ENCODE measurements around the gene NUP210. TPM values are rescaled to one million over a fixed set of nuclear protein-coding genes. Genes with fewer than 3 reads are reported as not detected.

NUP210 gene
- total RNA-seq, 4 donors from 2014 or later = 1.7 to 3.6 (median 2.7) TPM

DNA sequence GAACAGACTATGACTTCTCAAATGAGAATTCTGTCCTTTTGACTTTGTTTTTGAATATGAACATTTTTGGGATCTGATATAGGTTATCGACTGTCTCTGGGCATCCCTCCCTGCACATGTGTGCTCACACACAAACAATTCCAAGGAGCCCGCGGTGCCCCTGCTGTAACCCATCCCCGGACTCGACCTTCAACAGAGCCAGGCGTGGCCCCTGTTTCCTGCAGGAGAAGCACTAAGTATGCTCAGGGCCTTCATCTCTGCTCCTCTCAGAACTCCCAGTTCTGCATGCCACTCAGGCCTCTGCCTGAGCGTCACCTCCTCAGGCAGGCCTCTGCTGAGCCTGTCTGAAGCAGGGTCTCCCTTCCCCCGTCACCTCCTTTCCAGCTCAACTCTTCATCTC lies 57.6 kb downstream of the NUP210 start:
- TF ChIP-seq, protein P1, sequence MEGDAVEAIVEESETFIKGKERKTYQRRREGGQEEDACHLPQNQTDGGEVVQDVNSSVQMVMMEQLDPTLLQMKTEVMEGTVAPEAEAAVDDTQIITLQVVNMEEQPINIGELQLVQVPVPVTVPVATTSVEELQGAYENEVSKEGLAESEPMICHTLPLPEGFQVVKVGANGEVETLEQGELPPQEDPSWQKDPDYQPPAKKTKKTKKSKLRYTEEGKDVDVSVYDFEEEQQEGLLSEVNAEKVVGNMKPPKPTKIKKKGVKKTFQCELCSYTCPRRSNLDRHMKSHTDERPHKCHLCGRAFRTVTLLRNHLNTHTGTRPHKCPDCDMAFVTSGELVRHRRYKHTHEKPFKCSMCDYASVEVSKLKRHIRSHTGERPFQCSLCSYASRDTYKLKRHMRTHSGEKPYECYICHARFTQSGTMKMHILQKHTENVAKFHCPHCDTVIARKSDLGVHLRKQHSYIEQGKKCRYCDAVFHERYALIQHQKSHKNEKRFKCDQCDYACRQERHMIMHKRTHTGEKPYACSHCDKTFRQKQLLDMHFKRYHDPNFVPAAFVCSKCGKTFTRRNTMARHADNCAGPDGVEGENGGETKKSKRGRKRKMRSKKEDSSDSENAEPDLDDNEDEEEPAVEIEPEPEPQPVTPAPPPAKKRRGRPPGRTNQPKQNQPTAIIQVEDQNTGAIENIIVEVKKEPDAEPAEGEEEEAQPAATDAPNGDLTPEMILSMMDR (IDR thresholded peaks at IDR 0.05 in 4 of 5, conservative IDR thresholded peaks at IDR 0.05 in 1 of 5) = no peak
- TF ChIP-seq POLR2A (IDR thresholded peaks at IDR 0.05) = no peak
- ATAC-seq (no peak), DNase-seq (no peak)
- in situ Hi-C loops (cut with MboI; ENCODE audit: low sequenced_read_pairs in 4 of 4) (no loop called here), intact Hi-C loops (cut with DNase I; ENCODE audit: low total_unique reads) (no loop called here)
- H3K4me3 ChIP-seq = no peak overlapping the region
- H3K9me3 ChIP-seq = no peaks in the 10 kb centered on the region
- H3K4me1 ChIP-seq = no peaks in the 10 kb centered on the region
- H3K27me3 ChIP-seq = no peaks in the 10 kb centered on the region
- H3K36me3 ChIP-seq = peaks cover 0 to 12% of the 10 kb centered on the region in 2 donors
- H3K27ac ChIP-seq = no peak overlapping the region

DNA sequence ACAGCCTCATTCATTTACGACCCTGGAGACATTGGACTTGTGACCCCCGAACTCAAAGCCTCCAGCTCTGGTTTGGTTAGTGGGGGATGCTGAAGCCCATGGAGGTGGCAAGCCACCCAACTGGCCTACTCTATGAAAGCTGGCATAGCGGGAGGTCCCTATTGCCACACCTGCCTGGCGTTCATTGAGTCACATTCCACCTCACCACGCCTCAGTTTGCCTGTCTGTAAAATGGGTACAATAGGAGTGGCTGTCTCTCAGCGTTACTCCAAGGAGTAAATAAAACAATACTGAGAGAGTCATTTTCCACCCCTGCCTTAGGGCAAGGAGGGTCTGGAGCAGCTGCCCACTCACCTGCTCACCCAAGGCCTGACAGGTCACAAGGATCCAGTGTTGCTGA lies 60.2 kb downstream of the NUP210 start:
- no peak for ATAC-seq
- no peaks in the 10 kb centered on the region for H3K9me3 ChIP-seq
- H3K27ac ChIP-seq = no peak overlapping the region
- DNase-seq = no peak
- TF ChIP-seq POLR2A (IDR thresholded peaks at IDR 0.05) = no peak
- TF ChIP-seq, protein P1 (IDR thresholded peaks at IDR 0.05 in 4 of 5, conservative IDR thresholded peaks at IDR 0.05 in 1 of 5) = no peak
- intact Hi-C loops (cut with DNase I; ENCODE audit: low total_unique reads) = no loop called here
- no peaks in the 10 kb centered on the region for H3K4me1 ChIP-seq
- in situ Hi-C loops (cut with MboI; ENCODE audit: low sequenced_read_pairs in 4 of 4) = no loop called here
- peaks cover 0 to 15% of the 10 kb centered on the region in 2 donors for H3K36me3 ChIP-seq
- H3K27me3 ChIP-seq = no peaks in the 10 kb centered on the region
- no peak overlapping the region for H3K4me3 ChIP-seq

DNA sequence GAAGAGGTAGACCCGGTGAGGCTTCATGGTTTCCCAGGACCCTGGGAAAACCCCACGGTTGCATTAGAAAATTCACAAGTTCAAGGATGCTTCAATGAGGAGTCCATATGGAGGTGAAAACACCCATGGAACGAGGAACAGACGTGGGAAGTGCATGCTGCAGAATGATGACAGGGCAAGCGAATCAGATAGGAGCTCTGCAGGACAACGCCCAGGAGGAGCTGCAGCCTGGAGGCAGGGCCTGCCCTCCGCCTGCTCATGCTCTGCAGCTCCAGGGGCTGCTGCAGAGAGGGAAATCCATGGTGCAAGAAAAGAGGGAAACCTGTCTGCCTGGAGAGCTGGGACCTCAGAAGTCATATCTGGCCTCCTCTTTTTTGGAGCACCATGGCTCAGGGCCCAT lies 61.5 kb downstream of the NUP210 start:
- in situ Hi-C loops (cut with MboI; ENCODE audit: low sequenced_read_pairs in 4 of 4) = no loop called here
- no peak overlapping the region for H3K27ac ChIP-seq
- no peak overlapping the region for H3K4me3 ChIP-seq
- H3K27me3 ChIP-seq = no peaks in the 10 kb centered on the region
- no peaks in the 10 kb centered on the region for H3K4me1 ChIP-seq
- ATAC-seq (no peak), DNase-seq (no peak)
- intact Hi-C loops (cut with DNase I; ENCODE audit: low total_unique reads) = no loop called here
- no peak for TF ChIP-seq POLR2A (IDR thresholded peaks at IDR 0.05)
- TF ChIP-seq, protein P1 (IDR thresholded peaks at IDR 0.05 in 4 of 5, conservative IDR thresholded peaks at IDR 0.05 in 1 of 5) = no peak
- H3K36me3 ChIP-seq = peaks cover 0 to 15% of the 10 kb centered on the region in 2 donors
- no peaks in the 10 kb centered on the region for H3K9me3 ChIP-seq

DNA sequence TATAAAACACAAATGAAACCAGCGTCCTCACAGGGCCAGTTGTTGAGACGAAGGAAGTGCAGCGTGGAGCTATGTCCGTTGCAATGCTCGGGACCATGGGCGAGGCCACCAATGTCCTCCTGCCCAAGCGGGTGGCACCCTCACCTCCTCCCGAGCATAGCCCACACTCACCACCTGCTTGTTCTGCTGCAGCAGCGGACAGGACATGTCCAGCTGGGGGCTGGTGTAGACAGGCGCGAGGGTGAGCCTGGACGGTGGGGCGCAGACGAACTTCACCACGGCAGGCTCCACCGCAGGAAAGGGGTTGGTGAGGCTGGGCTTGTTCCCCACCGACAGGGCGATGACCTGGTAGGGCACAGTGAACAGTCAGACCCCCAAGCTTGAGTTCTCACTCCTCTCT lies 62.1 kb downstream of the NUP210 start:
- H3K27ac ChIP-seq = no peak overlapping the region
- TF ChIP-seq POLR2A (IDR thresholded peaks at IDR 0.05) = no peak
- TF ChIP-seq, protein P1 (IDR thresholded peaks at IDR 0.05 in 4 of 5, conservative IDR thresholded peaks at IDR 0.05 in 1 of 5) = no peak
- ATAC-seq = no peak
- no peak overlapping the region for H3K4me3 ChIP-seq
- no peaks in the 10 kb centered on the region for H3K4me1 ChIP-seq
- in situ Hi-C loops (cut with MboI; ENCODE audit: low sequenced_read_pairs in 4 of 4) (no loop called here), intact Hi-C loops (cut with DNase I; ENCODE audit: low total_unique reads) (no loop called here)
- no peaks in the 10 kb centered on the region for H3K9me3 ChIP-seq
- no peaks in the 10 kb centered on the region for H3K27me3 ChIP-seq
- H3K36me3 ChIP-seq = peaks cover 0 to 15% of the 10 kb centered on the region in 2 donors
- DNase-seq = no peak

DNA sequence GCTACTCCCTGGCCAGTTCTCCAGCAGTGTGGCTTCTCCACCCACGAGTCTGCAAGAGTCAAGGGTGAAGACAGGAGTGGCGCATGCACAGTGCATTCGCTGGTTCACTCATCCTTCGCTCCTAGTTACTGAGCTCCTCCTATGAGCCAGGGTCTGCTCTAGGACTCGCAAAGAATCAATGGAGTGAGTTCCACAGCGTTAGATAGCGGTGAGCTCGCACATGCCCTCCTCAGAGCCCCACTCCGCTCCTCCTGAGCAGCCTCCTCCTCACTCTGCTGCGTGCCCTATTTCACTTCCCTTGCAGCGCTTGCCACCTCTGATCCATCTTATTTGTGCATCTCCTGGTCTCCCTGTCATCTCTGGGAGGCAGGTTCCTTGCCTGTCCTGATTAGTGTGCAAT lies 63.0 kb downstream of the NUP210 start:
- no peak overlapping the region for H3K27ac ChIP-seq
- H3K4me3 ChIP-seq = no peak overlapping the region
- intact Hi-C loops (cut with DNase I; ENCODE audit: low total_unique reads) = no loop called here
- ATAC-seq (no peak), DNase-seq (no peak)
- in situ Hi-C loops (cut with MboI; ENCODE audit: low sequenced_read_pairs in 4 of 4) = no loop called here
- peaks cover 0 to 15% of the 10 kb centered on the region in 2 donors for H3K36me3 ChIP-seq
- no peak for TF ChIP-seq POLR2A (IDR thresholded peaks at IDR 0.05)
- TF ChIP-seq, protein P1 (IDR thresholded peaks at IDR 0.05 in 4 of 5, conservative IDR thresholded peaks at IDR 0.05 in 1 of 5) = no peak
- no peaks in the 10 kb centered on the region for H3K27me3 ChIP-seq
- H3K9me3 ChIP-seq = no peaks in the 10 kb centered on the region
- H3K4me1 ChIP-seq = no peaks in the 10 kb centered on the region
